Ascending aorta (tissue), 2 donors: ENCODE measurements around the gene GDF10. TPM values are rescaled to one million over a fixed set of nuclear protein-coding genes. Genes with fewer than 3 reads are reported as not detected.

Experiments
- DNase-seq, 2 donors: peaks; one replicate each; pipeline ENCODE4 v3.0.0-alpha.2; 2019; ENCODE audit warnings: low spot score in 2 of 2
- H3K27ac ChIP-seq, 2 donors: fragments of 200-600 bp; sonication (generic); one replicate each; pipeline ENCODE4 v1.5.1; 2016 to 2017; ENCODE audit warnings: mild to moderate bottlenecking in 1 of 2
- H3K27me3 ChIP-seq: fragments of 200-600 bp; sonication (generic); one replicate; pipeline ENCODE4 v1.5.1; 2017
- H3K36me3 ChIP-seq, 2 donors: fragments of 200-600 bp; sonication (generic); one replicate each; pipeline ENCODE4 v1.5.1; 2016
- H3K4me1 ChIP-seq, 2 donors: fragments of 200-600 bp; sonication (generic); one replicate each; pipeline ENCODE4 v1.5.1; 2016 to 2017; ENCODE audit warnings: mild to moderate bottlenecking in 1 of 2
- H3K4me3 ChIP-seq, 2 donors: fragments of 200-600 bp; sonication (generic); one replicate each; pipeline ENCODE4 v1.5.1; 2016 to 2017; ENCODE audit warnings: mild to moderate bottlenecking in 1 of 2
- H3K9me3 ChIP-seq, 2 donors: fragments of 200-600 bp; sonication (generic); one replicate each; pipeline ENCODE4 v1.5.1; 2016
- CTCF ChIP-seq, 3 experiments: fragments of 200-600 bp in 2 of 3; fragments of 450-650 bp in 1 of 3; sonication (generic) in 2 of 3; IDR thresholded peaks; one replicate each; pipeline ENCODE4 v1.5.1; 2016 to 2019; ENCODE audit warnings: antibody characterized with exemption in 3 of 3, mild to moderate bottlenecking in 1 of 3, moderate library complexity in 1 of 3
- intact Hi-C: fragments of 100-400 bp; cut with DNase I; formaldehyde crosslinking; loops from one replicate; pipeline ENCODE4 v1.15.1; 2023
- total RNA-seq: library from RNA; depleted of rRNA; stranded (reverse); fragments of >200 nt; gene quantifications from one replicate; pipeline ENCODE4 v1.1.0, GENCODE V29; 2016

The GDF10 gene
- total RNA-seq, 1 donor from 2014 or later: 1.2 TPM

DNA sequence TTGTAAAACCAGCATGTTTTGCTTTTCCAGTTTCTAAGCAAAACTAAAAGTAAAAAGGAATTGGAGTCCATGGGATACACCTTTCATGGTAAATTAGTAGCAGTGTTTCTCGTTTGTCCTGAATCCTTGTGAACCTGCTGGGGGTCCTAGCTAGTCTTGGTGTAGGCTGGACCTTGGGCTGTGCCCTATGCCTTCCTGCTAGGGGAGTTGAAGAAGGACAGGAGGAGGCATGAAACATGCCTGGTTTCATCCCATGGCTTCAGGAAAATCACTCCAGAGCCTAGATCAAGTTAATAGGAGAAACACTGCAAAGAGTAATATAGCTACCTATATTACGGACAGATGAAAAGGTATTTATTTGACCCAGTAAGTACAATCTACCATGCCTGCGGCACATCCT is 41.1 kb upstream of the GDF10 start:
- Histone ChIP-seq H3K4me3 (no peak overlapping the region), H3K36me3 (no peaks in the 10 kb centered on the region), H3K27me3 (no peaks in the 10 kb centered on the region), H3K27ac (no peak overlapping the region), H3K9me3 (no peaks in the 10 kb centered on the region), H3K4me1 (peaks cover 4 to 11% of the 10 kb centered on the region in 2 donors)
- DNase-seq: no peak
- intact Hi-C loops: no loop called here
- no peak for TF ChIP-seq CTCF (IDR thresholded peaks at IDR 0.05)

GRCh38 chr10:47259466-47259865 is 40.5 kb upstream of the GDF10 start:
- no peaks in the 10 kb centered on the region for H3K27me3 ChIP-seq
- DNase-seq: peak in 1 of 2 donors; percentile 40

GRCh38 chr10:47260505-47261111 is 39.4 kb upstream of the GDF10 start:
- DNase-seq: peak in 1 of 2 donors; percentile 46
- intact Hi-C loops: no loop called here
- H3K36me3 ChIP-seq: no peaks in the 10 kb centered on the region
- no peak overlapping the region for H3K4me3 ChIP-seq
- H3K9me3 ChIP-seq: no peaks in the 10 kb centered on the region
- H3K4me1 ChIP-seq: no peaks in the 10 kb centered on the region
- H3K27me3 ChIP-seq: no peaks in the 10 kb centered on the region
- H3K27ac ChIP-seq: no peak overlapping the region
- no peak for TF ChIP-seq CTCF (IDR thresholded peaks at IDR 0.05)

More at GRCh38 chr10:47259466-47259865, 40.5 kb upstream of the GDF10 start:
- intact Hi-C loops: no loop called here
- no peak overlapping the region for H3K27ac ChIP-seq
- H3K36me3 ChIP-seq: no peaks in the 10 kb centered on the region
- H3K4me3 ChIP-seq: no peak overlapping the region
- H3K4me1 ChIP-seq: peaks cover 0 to 5% of the 10 kb centered on the region in 2 donors
- no peaks in the 10 kb centered on the region for H3K9me3 ChIP-seq
- TF ChIP-seq CTCF (IDR thresholded peaks at IDR 0.05): no peak

GRCh38 chr10:47261121-47261520 is 38.9 kb upstream of the GDF10 start:
- no peaks in the 10 kb centered on the region for H3K36me3 ChIP-seq
- H3K27ac ChIP-seq: no peak overlapping the region
- intact Hi-C loops: no loop called here
- no peaks in the 10 kb centered on the region for H3K4me1 ChIP-seq
- no peaks in the 10 kb centered on the region for H3K27me3 ChIP-seq
- no peak overlapping the region for H3K4me3 ChIP-seq
- DNase-seq: no peak
- H3K9me3 ChIP-seq: no peaks in the 10 kb centered on the region
- no peak for TF ChIP-seq CTCF (IDR thresholded peaks at IDR 0.05)

DNA sequence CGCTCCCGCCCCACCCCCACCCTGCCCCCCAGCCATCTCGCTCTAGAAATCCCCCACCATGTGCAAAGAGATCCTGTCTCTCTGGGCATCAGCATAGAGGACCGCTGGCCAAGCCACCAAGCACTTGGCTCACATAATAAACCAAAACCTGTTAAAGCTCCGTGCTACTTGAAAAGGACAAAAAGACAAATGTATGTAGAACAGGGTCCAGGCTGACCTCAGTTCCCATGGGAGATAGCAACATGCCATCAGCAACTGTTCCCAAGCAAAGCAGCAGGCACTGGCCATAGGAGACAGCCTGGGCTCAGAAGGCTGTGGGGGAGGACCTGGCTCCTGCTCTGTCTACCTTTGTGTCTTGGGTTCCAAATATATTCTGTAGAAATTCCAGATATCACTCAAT is 38.4 kb upstream of the GDF10 start:
- DNase-seq: peak in 1 of 2 donors; percentile 52
- Histone ChIP-seq H3K9me3 (no peaks in the 10 kb centered on the region), H3K27ac (no peak overlapping the region), H3K4me3 (no peak overlapping the region), H3K4me1 (no peaks in the 10 kb centered on the region), H3K27me3 (no peaks in the 10 kb centered on the region), H3K36me3 (no peaks in the 10 kb centered on the region)
- no peak for TF ChIP-seq CTCF (IDR thresholded peaks at IDR 0.05)
- intact Hi-C loops: no loop called here
